T follicular helper cell (primary cell): Measurements from ENCODE around the gene CPPED1.

Experiments used
- DNase-seq: peaks from one replicate; pipeline ENCODE4 v3.0.0-alpha.2; 2020; ENCODE audit warnings: low read depth

The CPPED1 gene

GRCh38 chr16:12682432-12683165 lies 121.1 kb downstream of the CPPED1 start:
- DNase-seq, result no peak

DNA sequence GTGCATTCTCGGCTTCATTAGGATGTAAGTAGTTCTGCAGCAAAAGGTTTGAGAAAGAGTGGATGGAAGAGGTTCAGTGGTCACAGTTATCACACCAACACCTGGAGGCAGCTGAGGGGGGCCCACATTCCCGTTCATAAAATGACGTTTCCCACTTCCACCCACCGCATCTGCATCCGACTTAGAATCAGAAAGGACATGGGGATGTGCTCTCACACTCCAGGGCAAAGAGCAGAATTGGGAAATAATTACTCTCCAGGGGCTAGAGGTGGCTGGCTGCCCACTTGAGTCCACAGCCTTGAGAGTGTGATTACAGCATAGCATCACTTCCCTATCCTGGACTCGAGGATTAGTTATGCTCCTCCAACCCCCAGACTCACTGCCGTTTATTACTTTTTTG lies 122.0 kb downstream of the CPPED1 start:
- DNase-seq, result no peak

- no peak for DNase-seq
These were observed 123.2 kb downstream of the CPPED1 start for GRCh38 chr16:12680531-12680930.

DNA sequence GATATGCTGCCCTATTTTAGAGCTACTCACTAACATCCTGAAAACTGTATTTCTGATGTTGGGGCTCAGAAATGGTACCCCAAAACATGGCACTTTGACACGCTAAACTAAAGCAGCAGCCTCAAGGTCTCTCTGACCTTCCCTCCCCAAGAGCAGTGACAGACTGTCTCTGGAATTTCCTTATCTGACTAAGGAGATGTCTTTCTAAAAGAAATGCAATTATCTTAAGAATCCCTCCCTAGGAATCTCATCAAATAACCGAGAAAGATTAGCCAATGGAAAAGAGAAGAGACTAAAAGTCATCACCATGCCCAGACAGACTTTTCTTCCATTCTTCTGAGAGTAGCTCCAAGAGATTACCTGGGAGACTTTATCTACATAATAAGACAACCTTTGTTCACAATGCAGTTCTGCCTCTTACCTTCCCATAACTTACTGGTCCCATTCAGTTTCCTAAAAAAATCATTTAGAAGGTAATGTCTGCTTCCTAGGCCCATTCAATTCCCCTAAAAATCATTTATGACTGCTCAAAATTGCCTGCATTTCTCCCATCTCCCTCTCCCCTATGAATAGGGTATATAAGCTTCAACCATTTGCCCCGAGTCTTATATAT lies 123.9 kb downstream of the CPPED1 start:
- no peak for DNase-seq

DNA sequence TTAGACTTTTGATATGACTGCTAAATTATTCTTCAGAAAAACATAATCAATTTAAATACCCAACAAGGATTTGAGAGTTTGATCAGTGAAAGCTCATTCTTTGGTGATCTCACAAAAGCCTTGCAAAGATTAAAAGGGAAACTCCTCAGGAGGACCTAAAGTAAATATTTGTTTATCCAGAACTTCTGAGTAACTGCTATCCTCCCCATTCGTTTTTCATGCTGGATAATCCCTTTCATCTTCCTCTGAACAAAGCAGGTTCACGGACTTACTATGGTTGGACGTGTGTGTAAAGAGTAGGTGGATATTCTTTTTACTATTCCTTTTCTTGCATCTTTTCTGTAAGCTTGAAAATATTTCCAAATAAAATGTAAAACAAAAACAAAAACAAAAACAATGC lies 124.7 kb downstream of the CPPED1 start:
- no peak for DNase-seq

DNA sequence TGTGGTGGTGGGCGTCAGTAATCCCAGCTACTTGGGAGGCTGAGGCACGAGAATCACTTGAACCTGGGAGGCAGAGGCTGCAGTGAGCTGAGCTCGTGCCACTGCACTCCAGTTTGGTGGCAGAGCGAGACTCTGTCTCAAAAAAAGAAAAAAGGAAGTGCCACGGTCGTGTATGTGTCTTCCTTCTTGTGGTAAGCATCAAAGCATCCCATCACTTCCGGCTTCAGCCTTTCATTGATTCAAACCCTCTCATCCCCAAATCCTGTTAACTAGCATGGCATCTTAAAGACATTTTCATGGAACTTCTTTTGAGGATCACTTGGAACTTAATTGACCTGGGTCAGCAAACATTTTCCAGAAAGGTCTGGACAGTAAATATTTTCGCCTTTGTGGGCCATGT lies 126.2 kb downstream of the CPPED1 start:
- no peak for DNase-seq

- no peak for DNase-seq
These were observed 127.8 kb downstream of the CPPED1 start for GRCh38 chr16:12675852-12676251.

GRCh38 chr16:12675046-12675445 lies 128.6 kb downstream of the CPPED1 start:
- DNase-seq, result no peak

DNA sequence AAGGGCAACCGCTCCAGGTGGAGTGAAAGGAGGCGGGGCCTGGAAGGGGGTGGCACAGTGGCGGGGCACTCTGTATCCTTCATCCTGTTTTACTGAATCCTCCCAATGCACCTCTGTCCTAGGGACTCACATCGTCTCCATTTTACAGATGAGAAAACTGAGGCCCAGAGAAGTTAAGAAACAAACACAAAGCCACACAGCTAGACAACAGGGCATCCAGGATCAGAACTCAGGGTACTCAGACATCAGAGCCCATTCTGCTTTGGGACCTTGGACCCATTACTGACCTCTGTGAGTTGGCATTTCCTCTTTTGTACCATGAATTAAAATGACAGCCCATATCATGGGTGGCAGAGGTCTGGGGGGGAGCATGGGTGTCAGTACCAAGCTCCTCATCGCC lies 129.2 kb downstream of the CPPED1 start:
- no peak for DNase-seq

- no peak for DNase-seq
These were observed 129.6 kb downstream of the CPPED1 start for GRCh38 chr16:12674071-12674470.

DNA sequence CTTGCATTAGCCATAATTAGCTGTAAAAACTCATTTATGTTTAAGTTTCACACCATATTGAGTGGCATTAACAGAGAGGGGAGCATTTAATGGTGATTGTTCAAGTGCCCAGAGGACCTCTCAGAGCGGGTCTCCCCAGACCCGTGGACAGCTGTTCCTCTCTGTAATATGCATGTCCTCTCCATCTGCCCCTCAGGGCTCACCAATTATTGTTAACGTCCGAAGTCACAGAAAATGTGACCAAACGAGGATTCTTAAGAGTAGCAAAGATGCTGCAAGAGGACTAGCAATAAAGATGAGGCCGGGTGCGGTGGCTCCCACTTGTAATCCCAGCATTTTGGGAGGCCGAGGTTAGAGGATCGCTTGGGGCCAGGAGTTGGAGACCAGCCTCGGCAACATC lies 130.2 kb downstream of the CPPED1 start:
- no peak for DNase-seq

DNA sequence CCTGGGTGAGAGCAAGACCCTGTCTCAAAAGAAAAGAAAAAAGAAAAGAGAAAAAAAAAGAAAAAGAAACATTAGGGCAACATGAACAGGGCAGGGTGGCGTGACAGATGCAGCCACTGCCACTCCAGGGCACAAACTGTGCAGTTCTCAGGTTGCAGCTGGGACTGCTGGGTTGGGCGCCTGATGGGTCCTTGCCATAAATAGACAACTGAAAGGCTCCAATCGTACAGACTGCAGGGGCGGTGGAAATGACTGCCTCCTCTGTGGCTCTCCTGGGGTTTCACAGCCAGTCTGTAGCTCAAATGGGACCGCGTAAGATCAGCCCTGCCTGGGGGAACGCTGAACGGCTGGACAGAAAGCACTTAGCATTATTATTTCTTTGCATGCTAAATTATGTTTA lies 130.7 kb downstream of the CPPED1 start:
- DNase-seq, result no peak

- DNase-seq, result no peak
These were observed 133.8 kb downstream of the CPPED1 start for GRCh38 chr16:12669908-12670307.

DNA sequence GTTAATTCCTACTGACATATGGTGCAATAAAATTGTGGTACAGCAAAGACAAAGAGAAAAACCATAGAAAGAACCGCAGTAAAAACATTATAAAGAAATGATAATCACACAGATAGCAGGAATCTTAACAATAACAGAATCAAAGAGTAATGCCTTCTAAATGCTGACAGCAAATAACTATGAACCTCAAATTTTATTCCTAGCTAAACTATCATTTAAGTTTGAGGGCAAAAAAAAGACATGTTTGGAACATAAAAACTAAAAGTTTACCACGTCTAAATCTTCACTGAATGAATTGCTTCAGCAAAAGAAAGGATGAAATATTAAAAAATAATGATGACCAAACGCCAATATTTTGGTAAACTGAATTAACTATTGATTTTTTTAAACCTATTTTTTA lies 135.8 kb downstream of the CPPED1 start:
- no peak for DNase-seq

GRCh38 chr16:12664164-12664733 lies 139.4 kb downstream of the CPPED1 start:
- DNase-seq, result no peak

DNA sequence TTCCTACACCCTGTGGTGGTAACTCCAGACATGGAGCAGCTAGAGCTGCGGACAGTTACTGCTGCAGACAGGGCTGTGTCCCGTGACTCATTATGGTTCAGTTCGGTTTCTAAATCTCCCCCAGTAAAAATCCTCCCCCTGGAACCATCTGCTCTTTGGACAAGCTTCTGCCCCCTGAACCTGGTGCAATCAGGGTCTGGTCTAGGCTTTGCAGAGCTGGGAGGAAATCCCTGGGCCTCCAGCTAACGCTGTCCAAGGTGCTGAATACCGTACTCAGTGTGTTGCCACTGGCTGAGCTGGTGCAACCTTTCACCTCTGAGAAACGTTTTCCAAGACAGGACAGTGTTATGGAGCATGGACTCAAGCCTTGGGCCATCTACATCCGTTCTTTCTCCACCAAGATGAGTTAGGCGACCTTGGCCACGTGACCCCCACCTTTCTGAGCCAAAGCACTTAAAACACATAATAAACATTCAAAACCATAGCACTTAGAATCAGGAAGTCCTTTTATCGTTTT lies 142.0 kb downstream of the CPPED1 start:
- DNase-seq, result no peak

DNA sequence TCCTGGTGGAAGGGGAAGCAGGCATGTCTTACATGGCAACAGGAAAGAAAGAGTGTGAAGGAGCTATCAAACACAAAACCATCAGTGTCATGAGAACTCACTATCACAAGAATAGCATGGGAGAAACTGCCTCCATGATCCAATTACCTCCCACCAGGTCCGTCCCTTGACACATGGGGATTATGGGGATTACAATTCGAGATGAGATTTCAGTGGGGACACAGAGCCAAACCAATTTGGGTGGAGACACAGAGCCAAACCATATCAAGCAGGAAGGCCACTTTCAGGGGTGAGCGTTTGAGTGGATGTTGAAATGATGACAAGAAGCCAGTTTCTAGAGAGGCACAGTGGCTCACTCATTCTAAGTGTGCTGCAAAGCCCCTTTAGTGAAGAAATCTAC lies 143.8 kb downstream of the CPPED1 start:
- no peak for DNase-seq

- no peak for DNase-seq
These were observed 145.2 kb downstream of the CPPED1 start for GRCh38 chr16:12658506-12658905.

DNA sequence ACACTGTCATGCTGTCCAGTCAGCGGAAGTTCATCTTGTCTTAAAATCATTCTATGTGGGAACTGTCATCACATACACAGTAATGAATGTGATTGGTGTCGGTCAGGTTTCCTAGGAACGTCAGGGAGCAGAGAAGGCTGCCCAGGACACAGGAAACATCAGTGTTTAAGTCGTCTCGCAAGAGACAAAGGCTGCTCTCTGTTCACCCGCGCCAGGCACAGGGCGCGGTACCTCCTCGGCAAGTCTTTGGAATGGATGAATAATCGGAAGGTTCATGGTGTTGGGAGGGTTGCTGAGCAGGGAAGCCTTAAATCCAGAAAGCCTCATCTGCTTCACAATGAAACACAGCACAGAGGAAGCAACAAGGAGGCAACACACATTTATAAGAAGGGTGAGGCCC lies 148.2 kb downstream of the CPPED1 start:
- DNase-seq, result no peak

DNA sequence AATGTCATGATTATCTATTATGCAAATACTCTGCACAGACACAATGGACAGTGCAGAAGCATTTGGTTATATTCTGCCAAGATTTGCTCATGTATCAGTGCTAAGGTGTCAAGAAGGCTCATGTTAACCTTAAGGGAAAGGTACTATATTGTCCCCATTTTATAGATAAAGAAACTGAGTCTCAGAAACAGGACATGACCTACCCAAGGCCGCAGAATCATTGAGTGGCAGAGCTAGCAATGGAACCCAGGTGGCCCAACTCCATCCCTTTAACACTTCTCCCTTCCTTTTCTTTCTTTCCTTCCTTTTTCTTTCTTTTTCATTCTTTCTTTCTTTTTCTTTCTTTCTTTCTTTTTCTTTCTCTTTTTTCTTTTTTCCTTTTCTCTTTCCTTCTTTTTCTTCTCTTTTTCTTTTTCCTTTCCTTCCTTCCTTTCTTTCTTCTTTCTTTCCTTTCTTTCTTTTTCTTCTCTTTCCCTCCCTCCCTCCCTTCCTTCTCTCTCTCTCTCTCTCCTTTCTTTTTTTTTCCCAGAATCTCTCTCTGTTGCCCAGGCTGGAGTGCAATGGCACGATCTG lies 149.8 kb downstream of the CPPED1 start:
- DNase-seq, result no peak

DNA sequence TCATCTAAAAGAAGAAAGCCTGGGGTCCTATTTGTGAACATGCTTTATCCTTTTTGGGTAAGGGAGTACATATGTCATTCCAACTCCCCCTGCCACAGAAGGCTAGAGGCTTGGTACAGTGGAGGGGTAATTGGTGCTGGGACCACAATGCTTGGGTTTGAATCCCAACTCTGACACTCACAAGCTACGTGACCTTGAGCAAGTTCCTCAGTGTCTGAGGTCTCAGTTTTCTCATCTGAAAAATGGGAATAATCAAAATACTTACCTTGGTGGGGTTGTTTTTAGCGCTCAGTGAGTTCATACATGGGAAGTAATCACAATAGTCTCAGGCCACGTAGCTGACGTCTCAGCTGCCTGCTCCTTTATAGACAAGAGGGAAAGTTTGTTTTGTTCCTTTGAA lies 150.8 kb downstream of the CPPED1 start:
- no peak for DNase-seq

DNA sequence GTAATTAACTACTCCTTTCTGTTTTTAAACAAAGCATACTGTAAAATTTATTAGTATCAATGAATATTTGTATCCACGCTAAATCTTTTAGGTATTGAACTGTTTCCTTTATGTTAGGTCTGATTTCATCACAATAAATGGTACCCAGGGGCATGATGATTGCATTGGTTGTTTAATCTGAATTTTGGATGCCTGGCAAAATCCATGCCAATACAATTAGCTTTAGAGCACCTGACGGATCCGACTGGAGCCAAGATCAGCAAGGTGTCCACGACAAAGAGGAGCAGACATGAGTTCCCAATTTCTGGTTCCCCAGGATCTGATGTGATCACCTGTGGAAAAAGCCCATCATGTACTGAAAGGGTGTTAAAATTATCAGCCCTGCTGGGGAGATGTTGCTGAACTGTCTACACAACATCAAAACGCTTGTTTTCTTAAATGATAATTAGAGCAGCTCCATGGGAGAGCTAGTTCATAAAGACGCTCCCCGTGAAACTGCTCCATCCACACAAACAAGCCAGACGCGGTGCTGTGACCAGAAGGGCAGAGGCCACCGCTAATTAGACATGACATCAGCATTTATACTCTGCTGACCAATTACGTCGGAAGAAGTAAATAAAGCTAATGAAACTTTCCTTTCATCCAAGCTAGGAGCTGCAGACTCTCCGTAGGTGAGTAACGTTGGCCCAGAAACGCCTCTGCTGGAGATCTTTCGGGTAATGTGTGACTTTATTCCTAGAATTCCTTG lies 151.7 kb downstream of the CPPED1 start:
- DNase-seq, result no peak
